Measurements from ENCODE around the gene ZNF394. TPM values are rescaled to one million over a fixed set of nuclear protein-coding genes. Genes with fewer than 3 reads are reported as not detected.
A peak's percentile ranks its signal among the peaks of the same experiment; 100 is the strongest.
"Not testable (repeated sequence)": the region's sequence is repeated elsewhere in the genome, so short reads cannot be mapped to it uniquely, and the experiment has no call there.

The ZNF394 gene
- total RNA-seq, 2 experiments from 2014 or later: 65.1 to 71.2 TPM

- DNase-seq: no peak
- H3K4me1 Mint-ChIP-seq: peaks cover 10% of the 10 kb centered on the region
- H3K36me3 Mint-ChIP-seq: peaks cover 35% of the 10 kb centered on the region
- no peaks in the 10 kb centered on the region for H3K9me3 Mint-ChIP-seq
- no peak overlapping the region for H3K27ac Mint-ChIP-seq
- POLR2A ChIA-PET: interaction anchor here (1.2 kb wide), 1 partner anchor 14 kb away, joined by 3 read pairs; the partner anchor contains the start of gene ZNF394
- no peak overlapping the region for H3K4me3 Mint-ChIP-seq
- H3K27me3 Mint-ChIP-seq: no peaks in the 10 kb centered on the region
- ATAC-seq (ENCODE audit: low read depth): no peak
Observed at GRCh38 chr7:99514050-99514449, 14.0 kb upstream of the ZNF394 start.

GRCh38 chr7:99505324-99505662, 5.2 kb upstream of the ZNF394 start:
- POLR2A ChIA-PET: interaction anchor here (0.5 to 3.2 kb wide), 12 partner anchors 12 to 331 kb away, joined by 3 to 40 read pairs (median 7); partner anchors contain the start of genes BUD31, CPSF4, PDAP1 and PTCD1
- no peaks in the 10 kb centered on the region for H3K27me3 Mint-ChIP-seq
- no peaks in the 10 kb centered on the region for H3K9me3 Mint-ChIP-seq
- H3K27ac Mint-ChIP-seq: peak overlapping the region; percentile 99
- peak overlapping the region; percentile 99 for H3K4me3 Mint-ChIP-seq
- peaks cover 15% of the 10 kb centered on the region for H3K36me3 Mint-ChIP-seq
- ATAC-seq (ENCODE audit: low read depth) (no peak), DNase-seq (no peak)
- H3K4me1 Mint-ChIP-seq: peaks cover 21% of the 10 kb centered on the region

- H3K27me3 Mint-ChIP-seq: no peaks in the 10 kb centered on the region
- H3K36me3 Mint-ChIP-seq: peaks cover 15% of the 10 kb centered on the region
- H3K4me3 Mint-ChIP-seq: peak within 1 kb of the TSS; percentile 99
- DNase-seq: peak; percentile 96
- no peaks in the 10 kb centered on the region for H3K9me3 Mint-ChIP-seq
- peak within 1 kb of the TSS; percentile 99 for H3K27ac Mint-ChIP-seq
- POLR2A ChIA-PET: interaction anchor here (0.5 to 3.2 kb wide), 16 partner anchors 12 to 1577 kb away, joined by 3 to 40 read pairs (median 6); partner anchors contain the start of genes ATP5MF, BUD31, CPSF4 and FAM200A
- H3K4me1 Mint-ChIP-seq: peaks cover 21% of the 10 kb centered on the region
- peak; percentile 78 for ATAC-seq (ENCODE audit: low read depth)
Observed at GRCh38 chr7:99504603-99505323, 4.7 kb upstream of the ZNF394 start, which contains the start of gene ZKSCAN5. Gene ZKSCAN5, plus strand, starts transcription at chr7:99504662. Its CDS starts 1,383 bp downstream, at chr7:99506045.

- Mint-ChIP-seq H3K27ac (peak overlapping the region; percentile 99), H3K4me3 (peak overlapping the region; percentile 99), H3K4me1 (peaks cover 21% of the 10 kb centered on the region), H3K9me3 (no peaks in the 10 kb centered on the region), H3K27me3 (no peaks in the 10 kb centered on the region), H3K36me3 (peaks cover 12% of the 10 kb centered on the region)
- ATAC-seq (ENCODE audit: low read depth) (no peak), DNase-seq (no peak)
- POLR2A ChIA-PET: interaction anchor here (0.6 to 3.2 kb wide), 15 partner anchors 11 to 121 kb away, joined by 3 to 40 read pairs (median 6); partner anchors contain the start of genes ATP5MF, BUD31, CPSF4 and FAM200A
Observed at GRCh38 chr7:99504281-99504602, 4.2 kb upstream of the ZNF394 start.

- not testable (repeated sequence) for H3K9me3 Mint-ChIP-seq; H3K27me3 Mint-ChIP-seq; DNase-seq; ATAC-seq (ENCODE audit: low read depth)
- peaks cover 26% of the 10 kb centered on the region for H3K4me1 Mint-ChIP-seq
- H3K4me3 Mint-ChIP-seq: peak overlapping the region; percentile 94
- H3K27ac Mint-ChIP-seq: peak overlapping the region; percentile 99
- peaks cover 23% of the 10 kb centered on the region for H3K36me3 Mint-ChIP-seq
- POLR2A ChIA-PET: interaction anchor here (0.5 to 4.5 kb wide), 9 partner anchors 12 to 494 kb away, joined by 3 to 50 read pairs (median 10); partner anchors contain the start of genes ARPC1B, BUD31, CPSF4 and FAM200A
Observed at GRCh38 chr7:99501236-99501635, 1.2 kb upstream of the ZNF394 start.

GRCh38 chr7:99500637-99501009, 542 bp upstream of the ZNF394 start:
- POLR2A ChIA-PET: interaction anchor here (0.5 to 4.5 kb wide), 14 partner anchors 11 to 419 kb away, joined by 3 to 50 read pairs (median 8); partner anchors contain the start of genes ARPC1B, ATP5MF, BUD31 and CPSF4
- DNase-seq (peak; percentile 34), ATAC-seq (ENCODE audit: low read depth) (no peak)
- peaks cover 30% of the 10 kb centered on the region for H3K36me3 Mint-ChIP-seq
- H3K4me3 Mint-ChIP-seq: peak overlapping the region; percentile 94
- no peaks in the 10 kb centered on the region for H3K27me3 Mint-ChIP-seq
- peaks cover 2% of the 10 kb centered on the region for H3K9me3 Mint-ChIP-seq
- H3K27ac Mint-ChIP-seq: peak overlapping the region; percentile 99
- H3K4me1 Mint-ChIP-seq: peaks cover 20% of the 10 kb centered on the region

- Mint-ChIP-seq H3K4me1 (peaks cover 18% of the 10 kb centered on the region), H3K4me3 (peak overlapping the region; percentile 94), H3K27me3 (no peaks in the 10 kb centered on the region), H3K9me3 (peaks cover 3% of the 10 kb centered on the region), H3K27ac (peak overlapping the region; percentile 99), H3K36me3 (peaks cover 42% of the 10 kb centered on the region)
- DNase-seq: no peak
- ATAC-seq (ENCODE audit: low read depth): peak; percentile 52
- POLR2A ChIA-PET: interaction anchor here (0.5 to 4.5 kb wide), 16 partner anchors 27 to 649 kb away, joined by 3 to 50 read pairs (median 6); partner anchors contain the start of genes ARPC1B, ATP5MF, BUD31 and CPSF4
Observed at GRCh38 chr7:99499371-99499720, 735 bp downstream of the ZNF394 start.

GRCh38 chr7:99498546-99498944, 1.5 kb downstream of the ZNF394 start:
- ATAC-seq (ENCODE audit: low read depth) (no peak), DNase-seq (no peak)
- H3K36me3 Mint-ChIP-seq: peaks cover 50% of the 10 kb centered on the region
- peak overlapping the region; percentile 99 for H3K27ac Mint-ChIP-seq
- H3K9me3 Mint-ChIP-seq: peaks cover 10% of the 10 kb centered on the region
- H3K4me3 Mint-ChIP-seq: peak overlapping the region; percentile 94
- H3K4me1 Mint-ChIP-seq: peaks cover 18% of the 10 kb centered on the region
- POLR2A ChIA-PET: interaction anchor here (3.1 to 4.5 kb wide), 2 partner anchors 26 to 53 kb away, joined by 22 to 50 read pairs; partner anchors contain the start of genes FAM200A and ZNF789
- no peaks in the 10 kb centered on the region for H3K27me3 Mint-ChIP-seq

GRCh38 chr7:99497766-99498545, 2.1 kb downstream of the ZNF394 start:
- ATAC-seq (ENCODE audit: low read depth): no peak
- peak overlapping the region; percentile 62 for H3K27ac Mint-ChIP-seq
- POLR2A ChIA-PET: interaction anchor here (0.6 to 4.5 kb wide), 2 partner anchors 25 to 120 kb away, joined by 3 to 50 read pairs; partner anchors contain the start of gene ZNF789
- peaks cover 11% of the 10 kb centered on the region for H3K9me3 Mint-ChIP-seq
- peaks cover 18% of the 10 kb centered on the region for H3K4me1 Mint-ChIP-seq
- peak overlapping the region; percentile 94 for H3K4me3 Mint-ChIP-seq
- no peak for DNase-seq
- H3K27me3 Mint-ChIP-seq: no peaks in the 10 kb centered on the region
- peaks cover 56% of the 10 kb centered on the region for H3K36me3 Mint-ChIP-seq

- no peaks in the 10 kb centered on the region for H3K27me3 Mint-ChIP-seq
- no peak overlapping the region for H3K27ac Mint-ChIP-seq
- H3K9me3 Mint-ChIP-seq: peaks cover 11% of the 10 kb centered on the region
- no peak for ATAC-seq (ENCODE audit: low read depth)
- H3K4me3 Mint-ChIP-seq: no peak overlapping the region
- POLR2A ChIA-PET: no interaction called here
- peaks cover 10% of the 10 kb centered on the region for H3K4me1 Mint-ChIP-seq
- DNase-seq: no peak
- H3K36me3 Mint-ChIP-seq: peaks cover 79% of the 10 kb centered on the region
Observed at GRCh38 chr7:99493823-99494222, 6.3 kb downstream of the ZNF394 start.

GRCh38 chr7:99490878-99491277, 9.2 kb downstream of the ZNF394 start:
- no peak for ATAC-seq (ENCODE audit: low read depth)
- H3K36me3 Mint-ChIP-seq: peaks cover 80% of the 10 kb centered on the region
- no peaks in the 10 kb centered on the region for H3K27me3 Mint-ChIP-seq
- H3K4me3 Mint-ChIP-seq: no peak overlapping the region
- POLR2A ChIA-PET: no interaction called here
- DNase-seq: no peak
- H3K9me3 Mint-ChIP-seq: peaks cover 14% of the 10 kb centered on the region
- H3K4me1 Mint-ChIP-seq: no peaks in the 10 kb centered on the region
- H3K27ac Mint-ChIP-seq: no peak overlapping the region

- no peak for DNase-seq
- no peak for ATAC-seq (ENCODE audit: low read depth)
- POLR2A ChIA-PET: interaction anchor here (0.7 to 1.0 kb wide), 3 partner anchors 12 to 70 kb away, joined by 3 to 7 read pairs (median 3); no protein-coding TSS in a partner anchor
- H3K4me3 Mint-ChIP-seq: no peak overlapping the region
- H3K27me3 Mint-ChIP-seq: no peaks in the 10 kb centered on the region
- peaks cover 12% of the 10 kb centered on the region for H3K9me3 Mint-ChIP-seq
- H3K27ac Mint-ChIP-seq: no peak overlapping the region
- H3K36me3 Mint-ChIP-seq: peaks cover 67% of the 10 kb centered on the region
- H3K4me1 Mint-ChIP-seq: no peaks in the 10 kb centered on the region
Observed at GRCh38 chr7:99489235-99489634, 10.8 kb downstream of the ZNF394 start.

- no peak overlapping the region for H3K4me3 Mint-ChIP-seq
- POLR2A ChIA-PET: no interaction called here
- H3K4me1 Mint-ChIP-seq: no peaks in the 10 kb centered on the region
- peak overlapping the region; percentile 1 for H3K27ac Mint-ChIP-seq
- no peaks in the 10 kb centered on the region for H3K27me3 Mint-ChIP-seq
- H3K36me3 Mint-ChIP-seq: peaks cover 47% of the 10 kb centered on the region
- ATAC-seq (ENCODE audit: low read depth) (no peak), DNase-seq (no peak)
- peaks cover 5% of the 10 kb centered on the region for H3K9me3 Mint-ChIP-seq
Observed at GRCh38 chr7:99485094-99485493, 15.0 kb downstream of the ZNF394 start.
